H7 (cell line): ENCODE measurements around the gene ZDHHC19. TPM values are rescaled to one million over a fixed set of nuclear protein-coding genes. Genes with fewer than 3 reads are reported as not detected.
"Not testable (repeated sequence)": the region's sequence is repeated elsewhere in the genome, so short reads cannot be mapped to it uniquely, and the experiment has no call there.

Source experiments
- DNase-seq: peaks from one replicate; pipeline ENCODE4 v3.0.0; 2012
- H3K27me3 ChIP-seq: 2 replicates; pipeline ENCODE4 v1.6.0; 2011; ENCODE audit warnings: mild to moderate bottlenecking, low read length; ENCODE audit not compliant: control insufficient read depth, insufficient read depth
- H3K36me3 ChIP-seq: replicated peaks from 2 replicates; pipeline ENCODE4 v1.5.1; 2011; ENCODE audit warnings: low read length; ENCODE audit not compliant: control insufficient read depth, insufficient read depth
- H3K4me3 ChIP-seq: 2 replicates; pipeline ENCODE4 v1.5.1; 2011; ENCODE audit warnings: low read depth, mild to moderate bottlenecking, control low read depth, low read length, moderate library complexity; ENCODE audit not compliant: insufficient read depth
- total RNA-seq: library from RNA; depleted of rRNA; stranded (reverse); fragments of >200 nt; shearing (Covaris generic); gene quantifications from 2 replicates; pipeline ENCODE4 v1.2.3, GENCODE V29; 2014; rRNA removed

Gene ZDHHC19
- total RNA-seq = 1.8 TPM in 1 of 2 replicates, not detected in the other

DNA sequence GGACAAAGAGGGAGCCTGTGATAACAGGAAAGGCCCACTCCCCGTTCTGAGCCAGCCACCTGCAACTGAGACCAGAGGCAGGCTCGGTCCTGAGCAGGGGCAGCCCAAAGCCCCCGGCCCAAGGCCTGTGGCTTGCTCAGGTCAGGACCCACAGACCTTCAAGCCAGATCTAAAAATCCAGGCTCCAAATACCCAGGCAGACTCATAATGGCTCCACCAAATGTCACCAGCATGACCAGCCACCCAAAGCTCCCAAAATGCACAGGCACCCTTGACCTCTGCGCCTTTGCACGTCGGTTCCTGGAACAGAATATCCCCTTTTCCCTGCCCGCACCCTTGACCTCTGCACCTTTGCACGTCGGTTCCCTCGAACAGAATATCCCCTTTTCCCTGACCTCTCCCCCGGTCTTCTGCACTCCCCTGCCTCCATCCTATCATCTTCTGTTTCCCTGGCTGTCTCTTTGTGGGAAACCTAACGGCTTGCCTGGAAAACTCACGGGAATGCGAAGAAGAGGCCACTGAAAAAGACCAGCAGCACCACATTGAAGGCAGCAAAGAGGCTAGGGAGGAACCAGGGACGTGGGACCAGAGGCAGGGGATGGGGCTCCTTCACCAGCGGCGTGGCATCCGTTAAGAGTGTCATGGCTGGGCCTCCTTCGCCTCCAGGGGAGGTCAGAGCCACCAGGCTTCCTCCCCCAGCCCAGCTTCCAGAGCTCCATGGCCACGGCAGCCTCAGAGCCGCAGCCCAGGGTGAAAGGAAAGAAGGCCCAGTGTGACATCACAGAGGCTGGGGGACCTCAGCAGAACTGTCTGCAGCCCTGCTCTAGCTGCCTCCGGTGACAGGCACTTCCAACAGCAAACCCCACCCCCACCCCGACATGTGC lies at the start of gene ZDHHC19:
Gene ZDHHC19 (minus strand): TSS at position 728 of the 884 bp plus-strand sequence. CDS start 85 bp downstream, at position 643.
- H3K27me3 ChIP-seq = peaks cover 9% of the 10 kb centered on the region
- peak; percentile 57 for DNase-seq
- no peaks in the 10 kb centered on the region for H3K36me3 ChIP-seq
- no peak within 1 kb of the TSS for H3K4me3 ChIP-seq

- no peaks in the 10 kb centered on the region for H3K36me3 ChIP-seq
- no peak for DNase-seq
- no peak overlapping the region for H3K4me3 ChIP-seq
- H3K27me3 ChIP-seq = no peaks in the 10 kb centered on the region
Measured at GRCh38 chr3:196260784-196261183, 49.6 kb upstream of the ZDHHC19 start.

GRCh38 chr3:196255776-196256175 lies 44.6 kb upstream of the ZDHHC19 start:
- no peaks in the 10 kb centered on the region; the same call in 1 of the 2 replicates for H3K36me3 ChIP-seq
- no peak overlapping the region for H3K4me3 ChIP-seq
- no peak for DNase-seq
- H3K27me3 ChIP-seq = no peaks in the 10 kb centered on the region

DNA sequence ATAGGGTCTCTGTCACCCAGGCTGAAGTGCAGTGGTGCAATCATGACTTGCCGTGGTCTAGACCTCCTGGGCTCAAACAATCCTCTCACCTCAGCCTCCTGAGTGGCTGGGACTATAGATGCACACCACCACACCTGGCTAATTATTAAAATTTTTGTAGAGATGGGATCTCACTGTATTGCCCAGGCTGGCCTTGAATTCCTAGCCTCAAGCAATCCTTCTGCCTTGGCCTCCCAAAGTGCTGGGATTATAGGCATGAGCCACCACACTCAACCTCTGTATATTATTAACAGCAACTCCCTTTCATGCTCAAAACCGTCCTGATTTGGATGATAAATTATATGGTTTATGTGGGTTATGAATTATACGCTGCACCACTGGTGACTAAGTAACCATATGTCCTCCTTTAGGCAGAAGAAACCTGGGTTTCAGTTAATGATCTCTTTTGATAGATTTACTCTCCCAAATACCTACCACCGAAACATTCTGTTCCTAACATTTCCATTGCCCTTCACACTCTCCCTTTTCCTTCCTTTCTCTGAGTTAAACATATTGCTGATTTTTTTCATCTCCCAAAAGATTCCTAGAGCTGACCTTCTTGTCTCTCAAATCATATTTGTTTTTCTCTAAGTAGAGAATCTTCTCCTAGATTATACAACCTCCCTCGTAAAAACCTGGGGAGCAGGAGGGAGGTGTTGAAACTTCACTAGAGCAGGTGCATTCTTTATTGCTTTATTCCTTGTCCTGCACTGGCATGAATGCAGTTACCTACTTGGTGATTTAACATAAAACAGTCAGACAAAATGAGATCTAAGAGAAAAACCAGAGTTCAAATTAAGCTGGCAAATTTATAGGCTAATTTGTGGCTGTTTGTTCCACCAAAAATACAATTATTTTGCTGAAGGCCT lies 43.4 kb upstream of the ZDHHC19 start:
- no peak overlapping the region for H3K4me3 ChIP-seq
- no peak for DNase-seq
- no peaks in the 10 kb centered on the region for H3K27me3 ChIP-seq
- H3K36me3 ChIP-seq = no peaks in the 10 kb centered on the region; the same call in 1 of the 2 replicates

GRCh38 chr3:196251918-196252317 lies 40.7 kb upstream of the ZDHHC19 start:
- no peak for DNase-seq
- Histone ChIP-seq H3K36me3 (peaks cover 4% of the 10 kb centered on the region), H3K27me3 (no peaks in the 10 kb centered on the region), H3K4me3 (no peak overlapping the region)

- Histone ChIP-seq H3K4me3 (no peak overlapping the region), H3K27me3 (no peaks in the 10 kb centered on the region), H3K36me3 (peaks cover 8% of the 10 kb centered on the region)
- no peak for DNase-seq
Measured at GRCh38 chr3:196246612-196247308, 35.6 kb upstream of the ZDHHC19 start.

DNA sequence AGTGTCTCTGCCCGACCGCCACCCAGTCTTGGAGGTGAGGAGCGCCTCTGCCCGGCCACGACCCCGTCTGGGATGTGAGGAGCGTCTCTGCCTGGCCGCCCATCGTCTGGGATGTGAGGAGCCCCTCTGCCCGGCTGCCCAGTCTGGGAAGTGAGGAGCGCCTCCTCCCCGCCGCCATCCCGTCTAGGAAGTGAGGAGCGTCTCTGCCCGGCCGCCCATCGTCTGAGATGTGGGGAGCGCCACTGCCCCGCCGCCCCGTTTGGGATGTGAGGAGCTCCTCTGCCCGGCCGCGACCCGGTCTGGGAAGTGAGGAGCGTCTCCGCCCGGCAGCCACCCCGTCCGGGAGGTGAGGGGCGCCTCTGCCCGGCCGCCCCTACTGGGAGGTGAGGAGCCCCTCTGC lies 33.0 kb upstream of the ZDHHC19 start:
- H3K36me3 ChIP-seq = peaks cover 11% of the 10 kb centered on the region

DNA sequence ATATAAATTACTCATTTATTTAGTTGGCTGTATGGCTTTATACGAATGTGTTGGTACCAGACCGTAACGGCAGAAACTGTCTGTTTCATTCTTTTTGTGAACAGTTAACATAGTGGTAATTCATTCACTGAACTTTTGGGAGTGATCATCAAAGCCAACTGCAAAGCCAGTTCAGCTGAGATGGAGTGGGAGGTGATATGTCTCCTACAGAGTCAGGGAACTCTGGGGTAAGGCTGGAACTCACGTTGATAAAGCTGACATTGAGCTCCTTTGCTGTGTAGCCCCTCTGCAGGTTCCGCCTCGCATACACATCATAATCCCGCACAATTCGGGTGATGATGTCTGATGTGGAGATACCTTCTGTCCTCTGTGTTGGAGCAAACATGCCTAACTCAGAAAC lies 30.5 kb upstream of the ZDHHC19 start:
- no peak overlapping the region for H3K4me3 ChIP-seq
- peaks cover 6% of the 10 kb centered on the region for H3K36me3 ChIP-seq
- H3K27me3 ChIP-seq = no peaks in the 10 kb centered on the region
- no peak for DNase-seq

More for the DNA sequence above, 33.0 kb upstream of the ZDHHC19 start:
- not testable (repeated sequence) for H3K4me3 ChIP-seq, DNase-seq, H3K27me3 ChIP-seq

DNA sequence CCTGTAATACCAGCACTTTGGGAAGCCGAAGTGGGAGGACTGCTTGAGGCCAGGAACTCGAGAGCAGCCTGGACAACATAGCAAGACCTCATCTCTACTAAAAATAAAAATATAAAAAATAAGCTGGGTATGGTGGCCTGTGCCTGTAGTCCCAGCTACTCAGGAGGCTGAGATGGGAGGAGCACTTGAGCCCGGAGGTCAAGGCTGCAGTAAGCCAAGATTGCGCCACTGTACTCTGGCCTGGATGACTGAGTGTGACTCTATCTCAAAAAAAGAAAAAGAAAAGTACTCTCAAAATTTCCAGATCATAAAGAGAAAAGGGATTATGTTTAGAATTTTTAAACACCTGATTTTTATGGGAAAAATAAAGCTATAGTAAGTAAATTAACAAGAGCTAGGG lies 29.2 kb upstream of the ZDHHC19 start:
- Histone ChIP-seq H3K4me3 (no peak overlapping the region), H3K36me3 (peaks cover 6% of the 10 kb centered on the region), H3K27me3 (no peaks in the 10 kb centered on the region)
- DNase-seq = no peak

DNA sequence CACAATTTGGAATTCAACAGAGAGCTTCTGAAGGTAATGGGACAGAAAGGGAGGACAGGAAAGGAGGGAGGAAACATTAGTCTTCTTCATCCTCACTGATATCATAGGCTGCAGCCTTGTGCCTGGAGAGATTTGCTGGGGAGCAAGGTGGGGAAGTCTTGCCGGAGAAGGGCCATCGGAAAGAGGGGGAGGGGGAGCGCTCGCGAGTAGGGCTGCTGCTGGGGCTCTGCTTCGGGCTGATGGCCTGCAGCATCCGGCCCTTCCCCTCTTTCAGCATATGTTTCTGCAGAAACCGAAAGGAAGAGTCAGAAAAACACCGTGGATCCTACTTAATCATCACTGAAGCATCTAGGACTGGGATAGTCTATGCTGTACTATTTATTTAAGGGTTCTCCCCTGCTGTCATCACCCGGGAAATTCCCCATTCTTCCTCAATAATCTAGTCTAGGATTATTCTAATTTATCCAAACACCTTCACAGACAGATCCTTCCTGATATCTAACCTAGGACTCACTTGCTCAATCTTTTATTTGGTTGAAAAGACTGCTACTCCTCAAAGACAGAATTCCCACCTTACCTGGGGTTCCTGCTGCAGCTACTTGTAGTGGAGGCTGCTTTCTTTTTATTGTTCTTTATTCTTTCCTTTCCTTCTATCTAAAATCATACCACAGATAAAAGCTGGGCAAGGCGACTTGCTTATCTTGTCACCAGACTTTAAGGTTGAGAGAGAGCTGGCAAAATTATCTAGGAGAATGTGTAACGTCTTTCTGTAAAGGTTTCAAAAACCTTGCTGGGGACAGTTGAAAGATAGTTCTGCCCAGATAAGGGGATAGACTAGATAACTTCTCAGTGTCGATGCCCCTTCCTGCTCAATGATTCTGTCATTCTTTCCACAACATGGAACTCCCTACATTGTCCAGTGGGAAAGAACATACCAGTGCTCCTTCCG lies 27.7 kb upstream of the ZDHHC19 start:
- peak; percentile 63 for DNase-seq
- Histone ChIP-seq H3K36me3 (peaks cover 6% of the 10 kb centered on the region), H3K4me3 (no peak overlapping the region), H3K27me3 (no peaks in the 10 kb centered on the region)

DNA sequence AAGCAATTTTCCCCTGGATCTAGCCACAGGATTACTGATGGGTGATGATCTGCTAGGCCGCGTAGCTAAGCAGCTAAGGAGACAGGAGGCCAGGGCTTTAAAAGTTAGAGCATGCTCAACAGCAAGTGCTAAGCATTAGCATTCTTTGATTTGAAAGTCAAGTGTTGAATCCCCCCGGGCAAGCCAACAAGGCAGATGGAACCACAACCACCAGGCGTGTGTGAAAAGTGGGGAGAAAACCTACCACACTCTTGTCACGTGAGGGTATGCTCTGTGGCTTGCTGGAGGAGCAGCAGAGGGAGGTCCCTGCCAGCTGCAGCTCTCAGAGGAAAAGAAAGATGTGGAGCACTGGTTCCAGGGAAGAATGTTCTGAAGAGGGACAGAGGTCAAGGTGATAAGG lies 26.0 kb upstream of the ZDHHC19 start:
- Histone ChIP-seq H3K36me3 (peaks cover 3% of the 10 kb centered on the region), H3K27me3 (no peaks in the 10 kb centered on the region), H3K4me3 (no peak overlapping the region)
- DNase-seq = no peak

GRCh38 chr3:196236223-196236622 lies 25.0 kb upstream of the ZDHHC19 start:
- Histone ChIP-seq H3K4me3 (no peak overlapping the region), H3K27me3 (no peaks in the 10 kb centered on the region), H3K36me3 (no peaks in the 10 kb centered on the region; the same call in 1 of the 2 replicates)
- no peak for DNase-seq

- H3K36me3 ChIP-seq = no peaks in the 10 kb centered on the region; the same call in 1 of the 2 replicates
- no peak for DNase-seq
Measured at GRCh38 chr3:196235452-196236122, 24.4 kb upstream of the ZDHHC19 start.

More at GRCh38 chr3:196235452-196236122, 24.4 kb upstream of the ZDHHC19 start:
- Histone ChIP-seq H3K4me3 (no peak overlapping the region), H3K27me3 (no peaks in the 10 kb centered on the region)
